H9 (cell line): ENCODE measurements around the gene UPB1. TPM values are rescaled to one million over a fixed set of nuclear protein-coding genes. Genes with fewer than 3 reads are reported as not detected.

Experiments
- DNase-seq: peaks from one replicate; pipeline ENCODE4 v3.0.0-alpha.2; 2017
- H2AFZ ChIP-seq: one replicate; pipeline ENCODE4 v1.6.1; 2013; ENCODE audit warnings: mild to moderate bottlenecking, low read length, control low read depth, moderate library complexity
- H2AK5ac ChIP-seq: 2 replicates; pipeline ENCODE4 v1.6.1; 2013; ENCODE audit warnings: low read length, control low read depth, mixed read lengths; ENCODE audit not compliant: insufficient read length
- H2BK120ac ChIP-seq: one replicate; pipeline ENCODE4 v1.6.1; 2013; ENCODE audit warnings: low read depth, mild to moderate bottlenecking, low read length, control low read depth, inconsistent platforms; ENCODE audit not compliant: poor library complexity, severe bottlenecking
- H2BK12ac ChIP-seq: 2 replicates; pipeline ENCODE4 v1.6.1; 2013; ENCODE audit warnings: low read length, control low read depth, mixed read lengths, low read depth; ENCODE audit not compliant: insufficient read length
- H2BK15ac ChIP-seq: 2 replicates; pipeline ENCODE4 v1.6.1; 2013; ENCODE audit warnings: low read depth, low read length, control low read depth
- H2BK20ac ChIP-seq: one replicate; pipeline ENCODE4 v1.6.1; 2013; ENCODE audit warnings: low read depth, mild to moderate bottlenecking, low read length, control low read depth, inconsistent platforms; ENCODE audit not compliant: poor library complexity, severe bottlenecking
- H2BK5ac ChIP-seq: 2 replicates; pipeline ENCODE4 v1.6.1; 2013; ENCODE audit warnings: low read length, control low read depth, mixed read lengths; ENCODE audit not compliant: insufficient read length
- H3K14ac ChIP-seq: 2 replicates; pipeline ENCODE4 v1.6.1; 2013; ENCODE audit warnings: low read length, control low read depth; ENCODE audit not compliant: insufficient read depth
- H3K18ac ChIP-seq: 2 replicates; pipeline ENCODE4 v1.6.1; 2013; ENCODE audit warnings: low read depth, mild to moderate bottlenecking, mixed read lengths, low read length, control low read depth; ENCODE audit not compliant: insufficient read length
- H3K23ac ChIP-seq: 2 replicates; pipeline ENCODE4 v1.6.1; 2013; ENCODE audit warnings: low read length, control low read depth, mixed read lengths, low read depth; ENCODE audit not compliant: insufficient read length
- H3K23me2 ChIP-seq: 2 replicates; pipeline ENCODE4 v1.6.1; 2013; ENCODE audit warnings: low read depth, mild to moderate bottlenecking, mixed read lengths, low read length, control low read depth; ENCODE audit not compliant: insufficient read length, poor library complexity, severe bottlenecking
- H3K27ac ChIP-seq: 2 replicates; pipeline ENCODE4 v1.5.1; 2013; ENCODE audit warnings: low read length, control low read depth, mixed read lengths, low read depth; ENCODE audit not compliant: insufficient read length
- H3K27me3 ChIP-seq: 2 replicates; pipeline ENCODE4 v1.6.1; 2013; ENCODE audit warnings: low read length, control low read depth, inconsistent platforms; ENCODE audit not compliant: insufficient read depth
- H3K4ac ChIP-seq: 2 replicates; pipeline ENCODE4 v1.6.1; 2013; ENCODE audit warnings: low read depth, mild to moderate bottlenecking, control low read depth, inconsistent platforms, low read length, moderate library complexity
- H3K4me1 ChIP-seq: 2 replicates; pipeline ENCODE4 v1.6.1; 2013; ENCODE audit warnings: low read length, control low read depth, inconsistent platforms; ENCODE audit not compliant: insufficient read depth
- H3K4me2 ChIP-seq: 2 replicates; pipeline ENCODE4 v1.6.1; 2013; ENCODE audit warnings: low read length, control low read depth, mixed read lengths; ENCODE audit not compliant: insufficient read length, insufficient read depth
- H3K56ac ChIP-seq: 2 replicates; pipeline ENCODE4 v1.6.1; 2013; ENCODE audit warnings: low read depth, mild to moderate bottlenecking, mixed read lengths, low read length, control low read depth; ENCODE audit not compliant: insufficient read length
- H3K79me1 ChIP-seq: 2 replicates; pipeline ENCODE4 v1.6.1; 2013; ENCODE audit warnings: low read depth, mild to moderate bottlenecking, moderate library complexity, low read length, control low read depth, inconsistent platforms; ENCODE audit not compliant: insufficient read depth, poor library complexity, severe bottlenecking
- H3K79me2 ChIP-seq: 2 replicates; pipeline ENCODE4 v1.6.1; 2013; ENCODE audit warnings: low read length, control low read depth, inconsistent platforms; ENCODE audit not compliant: insufficient read depth
- H3K9ac ChIP-seq: 2 replicates; pipeline ENCODE4 v1.6.1; 2013; ENCODE audit warnings: low read length, control low read depth, mixed read lengths; ENCODE audit not compliant: insufficient read length; ENCODE audit errors: extremely low read depth
- H3K9me3 ChIP-seq: one replicate; pipeline ENCODE4 v1.6.1; 2013; ENCODE audit warnings: low read depth, low read length, inconsistent platforms; ENCODE audit not compliant: control insufficient read depth
- H3T11ph ChIP-seq: one replicate; pipeline ENCODE4 v1.6.1; 2013; ENCODE audit warnings: mild to moderate bottlenecking, low read length, control low read depth, inconsistent platforms
- H4K20me1 ChIP-seq: one replicate; pipeline ENCODE4 v1.6.1; 2013; ENCODE audit not compliant: control insufficient read depth, insufficient read length, insufficient read depth
- H4K5ac ChIP-seq: 2 replicates; pipeline ENCODE4 v1.6.1; 2013; ENCODE audit warnings: low read depth, mild to moderate bottlenecking, mixed read lengths, low read length, control low read depth; ENCODE audit not compliant: insufficient read length
- H4K8ac ChIP-seq: replicated peaks from 2 replicates; pipeline ENCODE4 v1.6.1; 2013; ENCODE audit warnings: low read length, control low read depth, mixed read lengths, low read depth; ENCODE audit not compliant: insufficient read length
- H4K91ac ChIP-seq: 2 replicates; pipeline ENCODE4 v1.6.1; 2013; ENCODE audit warnings: low read depth, mild to moderate bottlenecking, moderate library complexity, mixed read lengths, low read length, control low read depth; ENCODE audit not compliant: insufficient read length
- H3K27ac Mint-ChIP-seq, 3 experiments: 2 replicates in 2 of 3; 3 replicates in 1 of 3; pipeline ENCODE4 v1.8.0; 2020 to 2021; ENCODE audit warnings: mixed read lengths in 3 of 3, mild to moderate bottlenecking in 1 of 3, moderate library complexity in 1 of 3
- H3K27me3 Mint-ChIP-seq: 2 replicates; pipeline ENCODE4 v1.8.0; 2021; ENCODE audit warnings: low read depth, mild to moderate bottlenecking, moderate library complexity, mixed read lengths
- H3K36me3 Mint-ChIP-seq, 3 experiments: 2 replicates in 2 of 3; 3 replicates in 1 of 3; pipeline ENCODE4 v1.8.0; 2020 to 2021; ENCODE audit warnings: low read depth in 3 of 3, mixed read lengths in 3 of 3; ENCODE audit not compliant: insufficient read depth in 1 of 3
- H3K4me1 Mint-ChIP-seq, 2 experiments: 2 replicates each; pipeline ENCODE4 v1.8.0; 2020; ENCODE audit warnings: mixed read lengths in 2 of 2
- H3K4me3 Mint-ChIP-seq, 2 experiments: 2 replicates in 1 of 2; 3 replicates in 1 of 2; pipeline ENCODE4 v1.8.0; 2020 to 2021; ENCODE audit warnings: mild to moderate bottlenecking in 2 of 2, mixed read lengths in 2 of 2, moderate library complexity in 1 of 2
- H3K9me3 Mint-ChIP-seq, 2 experiments: 2 replicates in 1 of 2; 3 replicates in 1 of 2; pipeline ENCODE4 v1.8.0; 2020; ENCODE audit warnings: mild to moderate bottlenecking in 2 of 2, mixed read lengths in 2 of 2, moderate library complexity in 1 of 2
- WGBS: extraction: QIAGEN DNeasy Blood & Tissue Kit; methylation state at CpG from one replicate; pipeline ENCODE4 v1.1.7; 2013; ENCODE audit warnings: missing lambda C conversion rate, low lambda C conversion rate, mixed read lengths; ENCODE audit not compliant: insufficient read length; ENCODE audit errors: extremely low coverage; 5-methylcytosine and 5-hydroxymethylcytosine counted together
- total RNA-seq: library from RNA; stranded (reverse); gene quantifications from 2 replicates; pipeline ENCODE4 v1.2.1, GENCODE V29; 2021
- TF ChIP-seq, protein P1 (sequence below): fragments of 200-600 bp; sonication (generic); conservative IDR thresholded peaks from 3 replicates; pipeline ENCODE4 v1.8.0; 2021; ENCODE audit warnings: antibody characterized with exemption, mild to moderate bottlenecking

The UPB1 gene
- total RNA-seq, 1 experiment from 2014 or later, result not detected

DNA sequence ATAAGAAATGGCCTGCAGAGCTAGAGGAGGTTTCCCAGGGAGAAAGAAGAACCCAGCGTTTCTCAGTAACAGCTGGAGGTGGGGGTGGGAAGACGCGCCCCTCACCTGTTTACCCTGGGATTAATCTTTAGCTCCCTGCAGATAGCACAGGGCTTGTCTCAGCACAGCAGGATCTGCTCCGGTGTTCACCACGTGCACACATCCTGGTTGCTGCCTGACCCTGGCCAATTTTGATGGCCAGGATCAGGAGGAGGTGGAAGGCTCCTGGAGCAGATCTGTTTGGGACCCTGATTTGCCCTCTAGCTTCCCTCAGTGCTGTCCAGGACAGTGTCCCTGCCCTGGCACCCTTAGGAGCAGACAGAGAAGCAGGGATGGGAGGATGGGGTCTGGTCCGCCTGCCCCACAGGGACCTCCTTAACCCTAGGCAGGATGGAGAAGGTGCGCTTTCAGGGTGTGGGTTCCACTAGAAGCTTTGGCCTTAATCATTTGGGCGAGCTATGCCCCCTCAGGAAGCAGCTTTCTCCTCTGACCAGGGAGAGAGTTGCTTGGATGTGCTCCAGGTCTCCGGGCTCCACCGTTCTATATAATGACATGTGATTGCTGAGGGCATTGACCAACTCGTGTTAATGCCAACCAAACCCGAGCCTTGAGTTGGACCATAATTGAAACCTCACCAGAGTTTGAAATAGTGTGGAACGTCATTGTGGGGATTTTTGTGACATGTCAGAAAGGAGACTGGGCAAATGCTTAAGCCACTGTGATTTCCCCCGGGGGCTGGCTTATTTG, 19.3 kb downstream of the UPB1 start:
- no peak overlapping the region for H3K27ac Mint-ChIP-seq
- no peak overlapping the region for H2BK20ac ChIP-seq
- H3K79me2 ChIP-seq, result no peaks in the 10 kb centered on the region
- H3K27me3 ChIP-seq, result no peaks in the 10 kb centered on the region
- H4K8ac ChIP-seq, result no peak overlapping the region
- H3K4me2 ChIP-seq, result no peak overlapping the region
- H3K23ac ChIP-seq, result no peak overlapping the region
- peaks cover 23 to 24% of the 10 kb centered on the region in 2 experiments for H3K4me1 Mint-ChIP-seq
- no peak overlapping the region for H2BK12ac ChIP-seq
- H3K4ac ChIP-seq, result no peak overlapping the region
- no peak overlapping the region for H3K56ac ChIP-seq
- H3K4me1 ChIP-seq, result no peaks in the 10 kb centered on the region; the same call in 1 of the 2 replicates
- H2BK120ac ChIP-seq, result no peak overlapping the region
- no peak overlapping the region for H2AFZ ChIP-seq
- H2AK5ac ChIP-seq, result no peak overlapping the region
- H3K9ac ChIP-seq, result no peak overlapping the region
- DNase-seq, result no peak
- no peak overlapping the region for H3K27ac ChIP-seq
- H2BK15ac ChIP-seq, result no peak overlapping the region
- H3K14ac ChIP-seq, result no peak overlapping the region
- peaks cover 2% of the 10 kb centered on the region for H3K27me3 Mint-ChIP-seq
- H4K91ac ChIP-seq, result no peak overlapping the region
- no peak overlapping the region for H3K4me3 Mint-ChIP-seq
- H3K79me1 ChIP-seq, result no peaks in the 10 kb centered on the region
- no peak overlapping the region for H3T11ph ChIP-seq
- TF ChIP-seq, protein P1, sequence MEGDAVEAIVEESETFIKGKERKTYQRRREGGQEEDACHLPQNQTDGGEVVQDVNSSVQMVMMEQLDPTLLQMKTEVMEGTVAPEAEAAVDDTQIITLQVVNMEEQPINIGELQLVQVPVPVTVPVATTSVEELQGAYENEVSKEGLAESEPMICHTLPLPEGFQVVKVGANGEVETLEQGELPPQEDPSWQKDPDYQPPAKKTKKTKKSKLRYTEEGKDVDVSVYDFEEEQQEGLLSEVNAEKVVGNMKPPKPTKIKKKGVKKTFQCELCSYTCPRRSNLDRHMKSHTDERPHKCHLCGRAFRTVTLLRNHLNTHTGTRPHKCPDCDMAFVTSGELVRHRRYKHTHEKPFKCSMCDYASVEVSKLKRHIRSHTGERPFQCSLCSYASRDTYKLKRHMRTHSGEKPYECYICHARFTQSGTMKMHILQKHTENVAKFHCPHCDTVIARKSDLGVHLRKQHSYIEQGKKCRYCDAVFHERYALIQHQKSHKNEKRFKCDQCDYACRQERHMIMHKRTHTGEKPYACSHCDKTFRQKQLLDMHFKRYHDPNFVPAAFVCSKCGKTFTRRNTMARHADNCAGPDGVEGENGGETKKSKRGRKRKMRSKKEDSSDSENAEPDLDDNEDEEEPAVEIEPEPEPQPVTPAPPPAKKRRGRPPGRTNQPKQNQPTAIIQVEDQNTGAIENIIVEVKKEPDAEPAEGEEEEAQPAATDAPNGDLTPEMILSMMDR, result no peak
- H3K23me2 ChIP-seq, result no peaks in the 10 kb centered on the region
- no peaks in the 10 kb centered on the region for H3K9me3 Mint-ChIP-seq
- no peak overlapping the region for H4K5ac ChIP-seq
- no CpG with 5 or more reads among the region's 14 CpGs for WGBS
- H4K20me1 ChIP-seq, result no peaks in the 10 kb centered on the region
- no peaks in the 10 kb centered on the region; a peak in 1 of 7 replicates for H3K36me3 Mint-ChIP-seq
- no peaks in the 10 kb centered on the region for H3K9me3 ChIP-seq
- H2BK5ac ChIP-seq, result no peak overlapping the region
- no peak overlapping the region for H3K18ac ChIP-seq
